Neural cell (in vitro differentiated cells): ENCODE data around the gene ADAMTS1. TPM values are rescaled to one million over a fixed set of nuclear protein-coding genes. Genes with fewer than 3 reads are reported as not detected.

Source experiments
- H2AFZ ChIP-seq: fragments of 200-600, 300-800 bp; sonication (generic), shearing (Covaris generic); 2 replicates; pipeline ENCODE4 v1.6.0; 2014; ENCODE audit warnings: low read depth, mild to moderate bottlenecking, antibody characterized with exemption, low read length, moderate library complexity
- H3F3A ChIP-seq: fragments of 200-600 bp; shearing (Covaris generic); 2 replicates; pipeline ENCODE4 v1.6.1; 2016; ENCODE audit warnings: mild to moderate bottlenecking, moderate library complexity, mixed read lengths, antibody characterized with exemption, low read length; ENCODE audit not compliant: insufficient read depth, poor library complexity, severe bottlenecking
- H3K27ac ChIP-seq: fragments of 200-600, 300-800 bp; sonication (generic), shearing (Covaris generic); 2 replicates; pipeline ENCODE4 v1.5.1; 2014; ENCODE audit warnings: mild to moderate bottlenecking, low read length, moderate library complexity
- H3K27me3 ChIP-seq: fragments of 300-800, 200-600 bp; sonication (generic), shearing (Covaris generic); 2 replicates; pipeline ENCODE4 v1.6.0; 2014; ENCODE audit warnings: mild to moderate bottlenecking, low read depth, low read length, moderate library complexity; ENCODE audit not compliant: insufficient read depth
- H3K36me3 ChIP-seq: fragments of 300-800, 200-600 bp; sonication (generic), shearing (Covaris generic); 2 replicates; pipeline ENCODE4 v1.5.1; 2014; ENCODE audit warnings: mild to moderate bottlenecking, antibody characterized with exemption, low read length, moderate library complexity; ENCODE audit not compliant: insufficient read depth
- H3K4me2 ChIP-seq: fragments of 300-800, 200-600 bp; sonication (generic), shearing (Covaris generic); 2 replicates; pipeline ENCODE4 v1.6.0; 2014; ENCODE audit warnings: mild to moderate bottlenecking, low read length
- H3K4me3 ChIP-seq: fragments of 300-800, 200-600 bp; sonication (generic), shearing (Covaris generic); 2 replicates; pipeline ENCODE4 v1.5.1; 2014; ENCODE audit warnings: mild to moderate bottlenecking, low read length, moderate library complexity
- H3K79me2 ChIP-seq: fragments of 200-600 bp; shearing (Covaris generic); replicated peaks from 2 replicates; pipeline ENCODE4 v1.6.0; 2014; ENCODE audit warnings: mild to moderate bottlenecking, low read length, moderate library complexity; ENCODE audit not compliant: insufficient read depth
- H3K9ac ChIP-seq: fragments of 300-800, 200-600 bp; sonication (generic), shearing (Covaris generic); 2 replicates; pipeline ENCODE4 v1.6.1; 2016; ENCODE audit warnings: mild to moderate bottlenecking, low read length, mixed read lengths
- H3K9me2 ChIP-seq: fragments of 200-600 bp; shearing (Covaris generic); 2 replicates; pipeline ENCODE4 v1.6.1; 2016; ENCODE audit warnings: mild to moderate bottlenecking, low read length, mixed read lengths; ENCODE audit not compliant: insufficient read depth
- H3K9me3 ChIP-seq: fragments of 200-600, 300-800 bp; sonication (generic), shearing (Covaris generic); 2 replicates; pipeline ENCODE4 v1.6.1; 2016; ENCODE audit warnings: mild to moderate bottlenecking, mixed run types, low read length, moderate library complexity, mixed read lengths
- H4K20me1 ChIP-seq: fragments of 200-600 bp; shearing (Covaris generic); 2 replicates; pipeline ENCODE4 v1.6.1; 2016; ENCODE audit warnings: mild to moderate bottlenecking, mixed run types; ENCODE audit not compliant: insufficient read depth
- CTCF ChIP-seq: fragments of 450-650 bp; IDR thresholded peaks from 2 replicates; pipeline ENCODE4 v1.5.1; 2014; ENCODE audit warnings: antibody characterized with exemption, mild to moderate bottlenecking, moderate library complexity; ENCODE audit not compliant: poor library complexity, severe bottlenecking
- EP300 ChIP-seq: fragments of 450-650 bp; conservative IDR thresholded peaks from 2 replicates; pipeline ENCODE4 v1.6.1; 2014; ENCODE audit warnings: antibody characterized with exemption, mild to moderate bottlenecking, moderate library complexity; ENCODE audit not compliant: poor library complexity, severe bottlenecking
- EZH2 ChIP-seq: fragments of 200-600, 300-800 bp; shearing (Covaris generic), sonication (generic); IDR thresholded peaks from 2 replicates; pipeline ENCODE4 v1.6.1; 2014; ENCODE audit warnings: antibody characterized with exemption, low read length, borderline replicate concordance, mild to moderate bottlenecking; ENCODE audit not compliant: insufficient read depth, poor library complexity, severe bottlenecking
- MXI1 ChIP-seq: fragments of 450-650 bp; conservative IDR thresholded peaks from 2 replicates; pipeline ENCODE4 v1.6.1; 2014; ENCODE audit warnings: antibody characterized with exemption, mild to moderate bottlenecking; ENCODE audit not compliant: poor library complexity, severe bottlenecking
- POLR2AphosphoS5 ChIP-seq: IDR thresholded peaks from 2 replicates; pipeline ENCODE4 v1.6.1; 2012
- RAD21 ChIP-seq: fragments of 450-650 bp; conservative IDR thresholded peaks from 2 replicates; pipeline ENCODE4 v1.6.1; 2014; ENCODE audit warnings: antibody characterized with exemption, mild to moderate bottlenecking, moderate library complexity
- REST ChIP-seq: IDR thresholded peaks from 2 replicates; pipeline ENCODE4 v1.6.1; 2012; ENCODE audit warnings: borderline replicate concordance
- SMC3 ChIP-seq: fragments of 450-650 bp; conservative IDR thresholded peaks from 2 replicates; pipeline ENCODE4 v1.6.1; 2014; ENCODE audit warnings: antibody characterized with exemption, mild to moderate bottlenecking, moderate library complexity; ENCODE audit not compliant: poor library complexity
- TAF1 ChIP-seq: IDR thresholded peaks from 2 replicates; pipeline ENCODE4 v1.6.1; 2012; ENCODE audit warnings: low read depth
- polyA plus RNA-seq: library from polyadenylated mRNA; depleted of rRNA; stranded (reverse); fragments of >200 nt; gene quantifications from 2 replicates; pipeline ENCODE4 v1.2.3, GENCODE V29; 2014

The ADAMTS1 gene
- polyA plus RNA-seq, 1 donor from 2014 or later, result 0.84 TPM

- Histone ChIP-seq H3K36me3 (no peaks in the 10 kb centered on the region), H3K27ac (no peak overlapping the region), H3K79me2 (no peaks in the 10 kb centered on the region), H3K9ac (no peak overlapping the region), H2AFZ (no peak overlapping the region), H3K4me2 (no peak overlapping the region), H4K20me1 (no peaks in the 10 kb centered on the region), H3F3A (no peaks in the 10 kb centered on the region), H3K4me3 (no peak overlapping the region), H3K27me3 (no peaks in the 10 kb centered on the region), H3K9me3 (no peaks in the 10 kb centered on the region), H3K9me2 (no peaks in the 10 kb centered on the region)
- TF ChIP-seq TAF1 (no peak), SMC3 (no peak), EZH2 (no peak)
These were observed 25.4 kb downstream of the ADAMTS1 start for GRCh38 chr21:26819740-26820324.

- Histone ChIP-seq H2AFZ (no peak overlapping the region), H3K79me2 (no peaks in the 10 kb centered on the region), H3F3A (no peaks in the 10 kb centered on the region), H4K20me1 (no peaks in the 10 kb centered on the region), H3K27me3 (no peaks in the 10 kb centered on the region), H3K9ac (no peak overlapping the region), H3K9me3 (no peaks in the 10 kb centered on the region), H3K9me2 (no peaks in the 10 kb centered on the region), H3K27ac (no peak overlapping the region), H3K4me2 (no peak overlapping the region), H3K4me3 (no peak overlapping the region), H3K36me3 (no peaks in the 10 kb centered on the region)
- no peak for TF ChIP-seq POLR2AphosphoS5
- no peak for TF ChIP-seq REST
- no peak for TF ChIP-seq CTCF
- TF ChIP-seq EP300, result no peak
- TF ChIP-seq MXI1, result no peak
- no peak for TF ChIP-seq TAF1
- no peak for TF ChIP-seq RAD21
- TF ChIP-seq EZH2, result no peak
- TF ChIP-seq SMC3, result no peak
These were observed 26.3 kb downstream of the ADAMTS1 start for GRCh38 chr21:26818906-26819305.

GRCh38 chr21:26815197-26815596 lies 30.0 kb downstream of the ADAMTS1 start:
- H3K79me2 ChIP-seq, result no peaks in the 10 kb centered on the region
- no peaks in the 10 kb centered on the region for H3K27me3 ChIP-seq
- no peak overlapping the region for H3K4me2 ChIP-seq
- no peaks in the 10 kb centered on the region for H3K9me3 ChIP-seq
- no peak for TF ChIP-seq RAD21
- no peak for TF ChIP-seq POLR2AphosphoS5
- TF ChIP-seq MXI1, result no peak
- no peak for TF ChIP-seq EZH2
- no peak for TF ChIP-seq EP300
- no peak for TF ChIP-seq SMC3
- TF ChIP-seq REST, result no peak
- no peak for TF ChIP-seq TAF1
- H3K9me2 ChIP-seq, result no peaks in the 10 kb centered on the region
- no peak overlapping the region for H3K9ac ChIP-seq
- H3K27ac ChIP-seq, result no peak overlapping the region
- H4K20me1 ChIP-seq, result no peaks in the 10 kb centered on the region
- H3F3A ChIP-seq, result no peaks in the 10 kb centered on the region
- no peaks in the 10 kb centered on the region for H3K36me3 ChIP-seq
- no peak overlapping the region for H2AFZ ChIP-seq
- no peak overlapping the region for H3K4me3 ChIP-seq
